WTC11 (cell line): ENCODE data around the gene CACNA2D3. TPM values are rescaled to one million over a fixed set of nuclear protein-coding genes. Genes with fewer than 3 reads are reported as not detected.

Experiments
- ATAC-seq: fragments of 200-7000 bp; cut with Tn5 transposase; 2 replicates; pipeline ENCODE4 v1.10.0; 2021; ENCODE audit warnings: mild to moderate bottlenecking, moderate library complexity
- CTCF ChIA-PET: fragments of 300-600 bp; sonication (Branson Sonifier 250); formaldehyde crosslinking; loops from one replicate; lab custom pipeline; 2021; ENCODE audit warnings: antibody characterized with exemption; lab: Charles Lee
- POLR2A ChIA-PET: fragments of 350-600 bp; sonication (Branson Sonifier 250); formaldehyde crosslinking; loops from one replicate; lab custom pipeline; 2021; ENCODE audit warnings: antibody characterized with exemption; lab: Charles Lee
- DNase-seq: peaks from one replicate; pipeline ENCODE4 v3.0.0; 2021; ENCODE audit warnings: low spot score
- H3K27ac Mint-ChIP-seq: 2 replicates; pipeline ENCODE4 v1.8.0; 2021; ENCODE audit warnings: mixed read lengths
- H3K27me3 Mint-ChIP-seq: 2 replicates; pipeline ENCODE4 v1.8.0; 2021; ENCODE audit warnings: low read depth, mild to moderate bottlenecking, moderate library complexity, mixed read lengths
- H3K36me3 Mint-ChIP-seq: 2 replicates; pipeline ENCODE4 v1.8.0; 2021; ENCODE audit warnings: mixed read lengths
- H3K4me1 Mint-ChIP-seq: 2 replicates; pipeline ENCODE4 v1.8.0; 2022; ENCODE audit warnings: mixed read lengths
- H3K4me3 Mint-ChIP-seq: 2 replicates; pipeline ENCODE4 v1.8.0; 2021; ENCODE audit warnings: mild to moderate bottlenecking, moderate library complexity, mixed read lengths
- H3K9me3 Mint-ChIP-seq: 2 replicates; pipeline ENCODE4 v1.8.0; 2021; ENCODE audit warnings: mixed read lengths
- CBFB ChIP-seq: sonication (generic); formaldehyde crosslinking; IDR thresholded peaks from 2 replicates; pipeline ENCODE4 v1.8.1; 2022; ENCODE audit warnings: mild to moderate bottlenecking, low read depth, missing genetic modification reagents
- CREM ChIP-seq: sonication (generic); formaldehyde crosslinking; IDR thresholded peaks from 2 replicates; pipeline ENCODE4 v1.8.1; 2022; ENCODE audit warnings: mild to moderate bottlenecking, missing genetic modification reagents, moderate library complexity
- FOXK1 ChIP-seq: sonication (generic); formaldehyde crosslinking; IDR thresholded peaks from 2 replicates; pipeline ENCODE4 v1.8.0; 2022; ENCODE audit warnings: mild to moderate bottlenecking, moderate library complexity, missing genetic modification reagents
- GABPB1 ChIP-seq: sonication (generic); formaldehyde crosslinking; IDR thresholded peaks from 2 replicates; pipeline ENCODE4 v1.8.1; 2023; ENCODE audit warnings: mild to moderate bottlenecking, missing genetic modification reagents
- GRHL2 ChIP-seq: fragments of 250-450 bp; sonication (Bioruptor Pico); IDR thresholded peaks from 2 replicates; pipeline ENCODE4 v1.8.0; 2022; ENCODE audit warnings: mild to moderate bottlenecking, moderate library complexity; ENCODE audit not compliant: insufficient replicate concordance, severe bottlenecking
- GTF2I ChIP-seq: fragments of 250-450 bp; sonication (Bioruptor Pico); conservative IDR thresholded peaks from 2 replicates; pipeline ENCODE4 v1.4.0; 2021; ENCODE audit warnings: mild to moderate bottlenecking
- HMGA2 ChIP-seq: fragments of 250-450 bp; sonication (Bioruptor Pico); IDR thresholded peaks from 2 replicates; pipeline ENCODE4 v1.4.0; 2021; ENCODE audit warnings: mild to moderate bottlenecking, moderate library complexity
- SMAD3 ChIP-seq: sonication (generic); formaldehyde crosslinking; IDR thresholded peaks from 2 replicates; pipeline ENCODE4 v1.8.0; 2022; ENCODE audit warnings: missing genetic modification reagents, mild to moderate bottlenecking, borderline replicate concordance
- SOX15 ChIP-seq: fragments of 250-450 bp; sonication (Bioruptor Pico); IDR thresholded peaks from 2 replicates; pipeline ENCODE4 v1.9.0; 2021; ENCODE audit warnings: mild to moderate bottlenecking
- ZNF219 ChIP-seq: sonication (generic); formaldehyde crosslinking; IDR thresholded peaks from 2 replicates; pipeline ENCODE4 v1.8.0; 2023; ENCODE audit warnings: missing genetic modification reagents, mild to moderate bottlenecking, borderline replicate concordance
- ZNF263 ChIP-seq: sonication (generic); formaldehyde crosslinking; IDR thresholded peaks from 2 replicates; pipeline ENCODE4 v1.8.1; 2022; ENCODE audit warnings: low read depth, mild to moderate bottlenecking, moderate library complexity, missing genetic modification reagents
- ZNF416 ChIP-seq: fragments of 250-450 bp; sonication (Bioruptor Pico); IDR thresholded peaks from 2 replicates; pipeline ENCODE4 v1.9.0; 2021; ENCODE audit warnings: mild to moderate bottlenecking, inconsistent platforms
- ZNF423 ChIP-seq: fragments of 250-450 bp; sonication (Bioruptor Pico); IDR thresholded peaks from 2 replicates; pipeline ENCODE4 v2.1.2; 2022; ENCODE audit warnings: mild to moderate bottlenecking, moderate library complexity
- total RNA-seq: library from RNA; stranded (reverse); gene quantifications from 3 replicates; pipeline ENCODE4 v1.2.3, GENCODE V29; 2021
- TF ChIP-seq, protein P1 (sequence below): sonication (generic); formaldehyde crosslinking; conservative IDR thresholded peaks from 2 replicates; pipeline ENCODE4 v1.8.1; 2023; ENCODE audit warnings: mild to moderate bottlenecking, low read depth, missing genetic modification reagents, moderate library complexity
- TF ChIP-seq, protein P2 (sequence below): fragments of 250-450 bp; sonication (Bioruptor Pico); IDR thresholded peaks from 2 replicates; pipeline ENCODE4 v1.9.0; 2021; ENCODE audit warnings: mild to moderate bottlenecking
- TF ChIP-seq, protein P3 (sequence below): sonication (generic); formaldehyde crosslinking; IDR thresholded peaks from 2 replicates; pipeline ENCODE4 v1.8.0; 2023; ENCODE audit warnings: mild to moderate bottlenecking, missing genetic modification reagents
- TF ChIP-seq, protein P4 (sequence below): sonication (generic); formaldehyde crosslinking; IDR thresholded peaks from 2 replicates; pipeline ENCODE4 v1.8.1; 2023; ENCODE audit warnings: mild to moderate bottlenecking, missing genetic modification reagents, moderate library complexity
- TF ChIP-seq, protein P5 (sequence below): sonication (generic); formaldehyde crosslinking; IDR thresholded peaks from 2 replicates; pipeline ENCODE4 v1.8.1; 2023; ENCODE audit warnings: mild to moderate bottlenecking, missing genetic modification reagents, borderline replicate concordance
- TF ChIP-seq, protein P6 (sequence below): sonication (generic); formaldehyde crosslinking; IDR thresholded peaks from 2 replicates; pipeline ENCODE4 v1.8.0; 2022; ENCODE audit warnings: mild to moderate bottlenecking, missing genetic modification reagents

Gene CACNA2D3
- total RNA-seq, 1 experiment from 2014 or later, result 5.0 TPM

DNA sequence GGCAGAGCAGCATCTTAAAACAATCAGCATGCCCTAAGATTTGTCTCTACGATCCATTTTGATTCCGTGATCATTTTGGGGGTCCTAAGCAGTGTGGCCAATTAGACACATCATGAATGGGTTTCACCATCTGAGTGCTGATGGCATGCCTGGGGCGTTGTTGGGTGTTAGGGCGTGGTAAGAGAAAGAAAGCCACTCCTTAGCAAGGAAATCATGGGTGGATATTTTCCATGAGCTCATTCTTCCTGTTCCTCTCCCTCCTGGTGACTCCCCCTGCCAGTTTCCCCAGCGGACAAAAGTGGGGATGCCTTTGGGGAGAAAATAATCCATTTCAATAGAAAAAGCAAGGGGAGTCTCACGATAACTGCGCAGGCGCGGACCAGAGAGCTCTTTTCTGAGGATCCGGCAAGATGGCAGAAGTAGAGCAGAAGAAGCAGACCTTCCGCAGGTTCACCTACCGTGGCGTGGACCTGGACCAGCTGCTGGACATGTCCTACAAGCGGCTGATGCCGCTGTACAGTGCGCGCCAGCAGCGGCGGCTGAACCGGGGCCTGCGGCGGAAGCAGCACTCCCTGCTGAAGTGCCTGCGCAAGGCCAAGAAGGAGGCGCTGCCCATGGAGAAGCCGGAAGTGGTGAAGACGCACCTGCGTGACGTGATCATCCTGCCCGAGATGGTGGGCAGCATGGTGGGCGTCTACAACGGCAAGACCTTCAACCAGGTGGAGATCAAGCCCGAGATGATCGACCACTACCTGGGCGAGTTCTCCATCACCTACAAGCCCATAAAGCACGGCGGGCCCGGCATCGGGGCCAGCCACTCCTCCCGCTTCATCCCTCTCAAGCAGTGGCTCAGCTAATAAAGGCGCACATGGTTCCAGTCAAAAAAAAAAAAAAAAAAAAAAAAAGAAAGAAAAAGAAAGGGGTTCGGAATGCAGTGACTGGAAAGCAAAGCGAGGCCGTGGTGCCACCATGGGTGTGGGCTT lies 503.7 kb downstream of the CACNA2D3 start:
- ATAC-seq (no peak), DNase-seq (no peak)
- Mint-ChIP-seq H3K4me1 (peaks cover 27% of the 10 kb centered on the region), H3K27ac (no peak overlapping the region), H3K9me3 (peaks cover 18% of the 10 kb centered on the region), H3K27me3 (peaks cover 10% of the 10 kb centered on the region), H3K36me3 (peaks cover 6% of the 10 kb centered on the region; the same call in 1 of the 2 replicates), H3K4me3 (no peak overlapping the region)
- POLR2A ChIA-PET, result interaction anchor here (0.6 kb wide), 2 partner anchors 125 to 1057 kb away, joined by 3 to 7 read pairs; no protein-coding TSS in a partner anchor
- CTCF ChIA-PET, result interaction anchor here (0.6 to 1.8 kb wide), 2 partner anchors 88 to 207 kb away, joined by 3 to 7 read pairs; no protein-coding TSS in a partner anchor
- TF ChIP-seq GTF2I (CRISPR knock-in tag) (no peak), ZNF416 (no peak), ZNF423 (CRISPR knock-in tag) (no peak), FOXK1 (CRISPR knock-in tag) (no peak), GABPB1 (no peak), ZNF263 (no peak), CREM (CRISPR knock-in tag) (no peak), GRHL2 (CRISPR knock-in tag) (no peak), CBFB (CRISPR knock-in tag) (no peak), SMAD3 (CRISPR knock-in tag) (no peak), HMGA2 (CRISPR knock-in tag) (no peak), ZNF219 (no peak), SOX15 (CRISPR knock-in tag) (no peak)
- TF ChIP-seq, protein P1, sequence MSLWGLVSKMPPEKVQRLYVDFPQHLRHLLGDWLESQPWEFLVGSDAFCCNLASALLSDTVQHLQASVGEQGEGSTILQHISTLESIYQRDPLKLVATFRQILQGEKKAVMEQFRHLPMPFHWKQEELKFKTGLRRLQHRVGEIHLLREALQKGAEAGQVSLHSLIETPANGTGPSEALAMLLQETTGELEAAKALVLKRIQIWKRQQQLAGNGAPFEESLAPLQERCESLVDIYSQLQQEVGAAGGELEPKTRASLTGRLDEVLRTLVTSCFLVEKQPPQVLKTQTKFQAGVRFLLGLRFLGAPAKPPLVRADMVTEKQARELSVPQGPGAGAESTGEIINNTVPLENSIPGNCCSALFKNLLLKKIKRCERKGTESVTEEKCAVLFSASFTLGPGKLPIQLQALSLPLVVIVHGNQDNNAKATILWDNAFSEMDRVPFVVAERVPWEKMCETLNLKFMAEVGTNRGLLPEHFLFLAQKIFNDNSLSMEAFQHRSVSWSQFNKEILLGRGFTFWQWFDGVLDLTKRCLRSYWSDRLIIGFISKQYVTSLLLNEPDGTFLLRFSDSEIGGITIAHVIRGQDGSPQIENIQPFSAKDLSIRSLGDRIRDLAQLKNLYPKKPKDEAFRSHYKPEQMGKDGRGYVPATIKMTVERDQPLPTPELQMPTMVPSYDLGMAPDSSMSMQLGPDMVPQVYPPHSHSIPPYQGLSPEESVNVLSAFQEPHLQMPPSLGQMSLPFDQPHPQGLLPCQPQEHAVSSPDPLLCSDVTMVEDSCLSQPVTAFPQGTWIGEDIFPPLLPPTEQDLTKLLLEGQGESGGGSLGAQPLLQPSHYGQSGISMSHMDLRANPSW (CRISPR knock-in tag), result no peak
- TF ChIP-seq, protein P2, sequence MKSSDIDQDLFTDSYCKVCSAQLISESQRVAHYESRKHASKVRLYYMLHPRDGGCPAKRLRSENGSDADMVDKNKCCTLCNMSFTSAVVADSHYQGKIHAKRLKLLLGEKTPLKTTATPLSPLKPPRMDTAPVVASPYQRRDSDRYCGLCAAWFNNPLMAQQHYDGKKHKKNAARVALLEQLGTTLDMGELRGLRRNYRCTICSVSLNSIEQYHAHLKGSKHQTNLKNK (CRISPR knock-in tag), result no peak
- TF ChIP-seq, protein P3, sequence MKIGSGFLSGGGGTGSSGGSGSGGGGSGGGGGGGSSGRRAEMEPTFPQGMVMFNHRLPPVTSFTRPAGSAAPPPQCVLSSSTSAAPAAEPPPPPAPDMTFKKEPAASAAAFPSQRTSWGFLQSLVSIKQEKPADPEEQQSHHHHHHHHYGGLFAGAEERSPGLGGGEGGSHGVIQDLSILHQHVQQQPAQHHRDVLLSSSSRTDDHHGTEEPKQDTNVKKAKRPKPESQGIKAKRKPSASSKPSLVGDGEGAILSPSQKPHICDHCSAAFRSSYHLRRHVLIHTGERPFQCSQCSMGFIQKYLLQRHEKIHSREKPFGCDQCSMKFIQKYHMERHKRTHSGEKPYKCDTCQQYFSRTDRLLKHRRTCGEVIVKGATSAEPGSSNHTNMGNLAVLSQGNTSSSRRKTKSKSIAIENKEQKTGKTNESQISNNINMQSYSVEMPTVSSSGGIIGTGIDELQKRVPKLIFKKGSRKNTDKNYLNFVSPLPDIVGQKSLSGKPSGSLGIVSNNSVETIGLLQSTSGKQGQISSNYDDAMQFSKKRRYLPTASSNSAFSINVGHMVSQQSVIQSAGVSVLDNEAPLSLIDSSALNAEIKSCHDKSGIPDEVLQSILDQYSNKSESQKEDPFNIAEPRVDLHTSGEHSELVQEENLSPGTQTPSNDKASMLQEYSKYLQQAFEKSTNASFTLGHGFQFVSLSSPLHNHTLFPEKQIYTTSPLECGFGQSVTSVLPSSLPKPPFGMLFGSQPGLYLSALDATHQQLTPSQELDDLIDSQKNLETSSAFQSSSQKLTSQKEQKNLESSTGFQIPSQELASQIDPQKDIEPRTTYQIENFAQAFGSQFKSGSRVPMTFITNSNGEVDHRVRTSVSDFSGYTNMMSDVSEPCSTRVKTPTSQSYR (CRISPR knock-in tag), result no peak
- TF ChIP-seq, protein P4, sequence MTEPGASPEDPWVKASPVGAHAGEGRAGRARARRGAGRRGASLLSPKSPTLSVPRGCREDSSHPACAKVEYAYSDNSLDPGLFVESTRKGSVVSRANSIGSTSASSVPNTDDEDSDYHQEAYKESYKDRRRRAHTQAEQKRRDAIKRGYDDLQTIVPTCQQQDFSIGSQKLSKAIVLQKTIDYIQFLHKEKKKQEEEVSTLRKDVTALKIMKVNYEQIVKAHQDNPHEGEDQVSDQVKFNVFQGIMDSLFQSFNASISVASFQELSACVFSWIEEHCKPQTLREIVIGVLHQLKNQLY, result no peak
- TF ChIP-seq, protein P5, sequence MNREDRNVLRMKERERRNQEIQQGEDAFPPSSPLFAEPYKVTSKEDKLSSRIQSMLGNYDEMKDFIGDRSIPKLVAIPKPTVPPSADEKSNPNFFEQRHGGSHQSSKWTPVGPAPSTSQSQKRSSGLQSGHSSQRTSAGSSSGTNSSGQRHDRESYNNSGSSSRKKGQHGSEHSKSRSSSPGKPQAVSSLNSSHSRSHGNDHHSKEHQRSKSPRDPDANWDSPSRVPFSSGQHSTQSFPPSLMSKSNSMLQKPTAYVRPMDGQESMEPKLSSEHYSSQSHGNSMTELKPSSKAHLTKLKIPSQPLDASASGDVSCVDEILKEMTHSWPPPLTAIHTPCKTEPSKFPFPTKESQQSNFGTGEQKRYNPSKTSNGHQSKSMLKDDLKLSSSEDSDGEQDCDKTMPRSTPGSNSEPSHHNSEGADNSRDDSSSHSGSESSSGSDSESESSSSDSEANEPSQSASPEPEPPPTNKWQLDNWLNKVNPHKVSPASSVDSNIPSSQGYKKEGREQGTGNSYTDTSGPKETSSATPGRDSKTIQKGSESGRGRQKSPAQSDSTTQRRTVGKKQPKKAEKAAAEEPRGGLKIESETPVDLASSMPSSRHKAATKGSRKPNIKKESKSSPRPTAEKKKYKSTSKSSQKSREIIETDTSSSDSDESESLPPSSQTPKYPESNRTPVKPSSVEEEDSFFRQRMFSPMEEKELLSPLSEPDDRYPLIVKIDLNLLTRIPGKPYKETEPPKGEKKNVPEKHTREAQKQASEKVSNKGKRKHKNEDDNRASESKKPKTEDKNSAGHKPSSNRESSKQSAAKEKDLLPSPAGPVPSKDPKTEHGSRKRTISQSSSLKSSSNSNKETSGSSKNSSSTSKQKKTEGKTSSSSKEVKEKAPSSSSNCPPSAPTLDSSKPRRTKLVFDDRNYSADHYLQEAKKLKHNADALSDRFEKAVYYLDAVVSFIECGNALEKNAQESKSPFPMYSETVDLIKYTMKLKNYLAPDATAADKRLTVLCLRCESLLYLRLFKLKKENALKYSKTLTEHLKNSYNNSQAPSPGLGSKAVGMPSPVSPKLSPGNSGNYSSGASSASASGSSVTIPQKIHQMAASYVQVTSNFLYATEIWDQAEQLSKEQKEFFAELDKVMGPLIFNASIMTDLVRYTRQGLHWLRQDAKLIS (CRISPR knock-in tag), result no peak
- TF ChIP-seq, protein P6, sequence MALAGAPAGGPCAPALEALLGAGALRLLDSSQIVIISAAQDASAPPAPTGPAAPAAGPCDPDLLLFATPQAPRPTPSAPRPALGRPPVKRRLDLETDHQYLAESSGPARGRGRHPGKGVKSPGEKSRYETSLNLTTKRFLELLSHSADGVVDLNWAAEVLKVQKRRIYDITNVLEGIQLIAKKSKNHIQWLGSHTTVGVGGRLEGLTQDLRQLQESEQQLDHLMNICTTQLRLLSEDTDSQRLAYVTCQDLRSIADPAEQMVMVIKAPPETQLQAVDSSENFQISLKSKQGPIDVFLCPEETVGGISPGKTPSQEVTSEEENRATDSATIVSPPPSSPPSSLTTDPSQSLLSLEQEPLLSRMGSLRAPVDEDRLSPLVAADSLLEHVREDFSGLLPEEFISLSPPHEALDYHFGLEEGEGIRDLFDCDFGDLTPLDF (CRISPR knock-in tag), result no peak
